ENCODE results near the gene TAF1C.
"Not testable (repeated sequence)": the region's sequence is repeated elsewhere in the genome, so short reads cannot be mapped to it uniquely, and the experiment has no call there.

Gene TAF1C

GRCh38 chr16:84225571-84225970 is 38.7 kb upstream of the TAF1C start:
- no peak overlapping the region for H3K4me3 ChIP-seq (ENCODE audit: low read depth, low read length)
- no peaks in the 10 kb centered on the region for H3K27me3 ChIP-seq (ENCODE audit: insufficient read depth, low read length)
- peaks cover 26% of the 10 kb centered on the region for H3K4me1 ChIP-seq (ENCODE audit: control insufficient read depth, insufficient read depth, low read length, unreplicated experiment)
- H3K27ac ChIP-seq (ENCODE audit: low read depth, low read length): no peak overlapping the region
- no peaks in the 10 kb centered on the region for H3K79me2 ChIP-seq (ENCODE audit: control insufficient read depth, insufficient read depth, low read length, unreplicated experiment)
- H3K36me3 ChIP-seq (ENCODE audit: insufficient read depth, low read length): no peaks in the 10 kb centered on the region
- no peak overlapping the region for H2AFZ ChIP-seq (ENCODE audit: low read length, unreplicated experiment)

GRCh38 chr16:84225126-84225525 is 38.3 kb upstream of the TAF1C start:
- Histone ChIP-seq H3K27ac (ENCODE audit: low read depth, low read length) (no peak overlapping the region), H2AFZ (ENCODE audit: low read length, unreplicated experiment) (no peak overlapping the region), H3K4me3 (ENCODE audit: low read depth, low read length) (no peak overlapping the region), H3K4me1 (ENCODE audit: control insufficient read depth, insufficient read depth, low read length, unreplicated experiment) (peaks cover 26% of the 10 kb centered on the region), H3K79me2 (ENCODE audit: control insufficient read depth, insufficient read depth, low read length, unreplicated experiment) (no peaks in the 10 kb centered on the region), H3K27me3 (ENCODE audit: insufficient read depth, low read length) (no peaks in the 10 kb centered on the region), H3K36me3 (ENCODE audit: insufficient read depth, low read length) (no peaks in the 10 kb centered on the region)

GRCh38 chr16:84224554-84224953 is 37.7 kb upstream of the TAF1C start:
- Histone ChIP-seq H3K36me3 (ENCODE audit: insufficient read depth, low read length) (no peaks in the 10 kb centered on the region), H3K4me1 (ENCODE audit: control insufficient read depth, insufficient read depth, low read length, unreplicated experiment) (peaks cover 26% of the 10 kb centered on the region), H2AFZ (ENCODE audit: low read length, unreplicated experiment) (no peak overlapping the region), H3K79me2 (ENCODE audit: control insufficient read depth, insufficient read depth, low read length, unreplicated experiment) (no peaks in the 10 kb centered on the region), H3K4me3 (ENCODE audit: low read depth, low read length) (no peak overlapping the region), H3K27ac (ENCODE audit: low read depth, low read length) (no peak overlapping the region), H3K27me3 (ENCODE audit: insufficient read depth, low read length) (no peaks in the 10 kb centered on the region)

- Histone ChIP-seq H2AFZ (ENCODE audit: low read length, unreplicated experiment) (no peak overlapping the region), H3K4me3 (ENCODE audit: low read depth, low read length) (no peak overlapping the region), H3K36me3 (ENCODE audit: insufficient read depth, low read length) (no peaks in the 10 kb centered on the region), H3K27me3 (ENCODE audit: insufficient read depth, low read length) (no peaks in the 10 kb centered on the region), H3K4me1 (ENCODE audit: control insufficient read depth, insufficient read depth, low read length, unreplicated experiment) (peaks cover 20% of the 10 kb centered on the region), H3K79me2 (ENCODE audit: control insufficient read depth, insufficient read depth, low read length, unreplicated experiment) (no peaks in the 10 kb centered on the region), H3K27ac (ENCODE audit: low read depth, low read length) (no peak overlapping the region)
Observed at GRCh38 chr16:84223456-84223855, 36.6 kb upstream of the TAF1C start.

DNA sequence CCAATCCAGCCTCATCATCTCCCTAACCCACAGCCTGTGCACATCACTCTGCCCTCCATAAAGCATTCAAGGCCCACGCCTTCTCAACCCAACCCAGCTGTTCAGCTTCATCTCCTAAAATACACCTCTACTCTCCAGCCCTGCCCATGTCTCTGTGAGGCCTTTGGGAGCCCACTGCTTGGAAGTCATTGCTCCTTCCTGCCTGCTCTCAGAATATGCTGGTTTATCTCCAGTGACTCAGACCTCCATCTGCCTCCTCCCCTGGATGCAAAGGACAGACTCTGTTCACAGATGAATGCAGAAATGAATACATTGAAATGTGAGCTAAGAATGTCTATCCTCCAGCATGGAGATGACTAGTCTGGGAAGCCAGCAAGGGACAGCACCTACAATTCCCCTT is 34.0 kb upstream of the TAF1C start:
- Histone ChIP-seq H3K4me1 (ENCODE audit: control insufficient read depth, insufficient read depth, low read length, unreplicated experiment) (peaks cover 12% of the 10 kb centered on the region), H3K27ac (ENCODE audit: low read depth, low read length) (no peak overlapping the region), H2AFZ (ENCODE audit: low read length, unreplicated experiment) (no peak overlapping the region), H3K4me3 (ENCODE audit: low read depth, low read length) (no peak overlapping the region), H3K27me3 (ENCODE audit: insufficient read depth, low read length) (no peaks in the 10 kb centered on the region), H3K36me3 (ENCODE audit: insufficient read depth, low read length) (no peaks in the 10 kb centered on the region), H3K79me2 (ENCODE audit: control insufficient read depth, insufficient read depth, low read length, unreplicated experiment) (no peaks in the 10 kb centered on the region)

GRCh38 chr16:84218956-84219355 is 32.1 kb upstream of the TAF1C start:
- no peak overlapping the region for H2AFZ ChIP-seq (ENCODE audit: low read length, unreplicated experiment)
- H3K36me3 ChIP-seq (ENCODE audit: insufficient read depth, low read length): no peaks in the 10 kb centered on the region
- H3K4me3 ChIP-seq (ENCODE audit: low read depth, low read length): no peak overlapping the region

GRCh38 chr16:84218176-84218823 is 31.4 kb upstream of the TAF1C start:
- Histone ChIP-seq H3K4me3 (ENCODE audit: low read depth, low read length) (no peak overlapping the region), H2AFZ (ENCODE audit: low read length, unreplicated experiment) (no peak overlapping the region), H3K27ac (ENCODE audit: low read depth, low read length) (no peak overlapping the region), H3K4me1 (ENCODE audit: control insufficient read depth, insufficient read depth, low read length, unreplicated experiment) (peaks cover under 1% of the 10 kb centered on the region), H3K79me2 (ENCODE audit: control insufficient read depth, insufficient read depth, low read length, unreplicated experiment) (no peaks in the 10 kb centered on the region), H3K27me3 (ENCODE audit: insufficient read depth, low read length) (no peaks in the 10 kb centered on the region), H3K36me3 (ENCODE audit: insufficient read depth, low read length) (no peaks in the 10 kb centered on the region)

More at GRCh38 chr16:84218956-84219355, 32.1 kb upstream of the TAF1C start:
- Histone ChIP-seq H3K27ac (ENCODE audit: low read depth, low read length) (no peak overlapping the region), H3K79me2 (ENCODE audit: control insufficient read depth, insufficient read depth, low read length, unreplicated experiment) (no peaks in the 10 kb centered on the region), H3K4me1 (ENCODE audit: control insufficient read depth, insufficient read depth, low read length, unreplicated experiment) (peaks cover 7% of the 10 kb centered on the region), H3K27me3 (ENCODE audit: insufficient read depth, low read length) (no peaks in the 10 kb centered on the region)

DNA sequence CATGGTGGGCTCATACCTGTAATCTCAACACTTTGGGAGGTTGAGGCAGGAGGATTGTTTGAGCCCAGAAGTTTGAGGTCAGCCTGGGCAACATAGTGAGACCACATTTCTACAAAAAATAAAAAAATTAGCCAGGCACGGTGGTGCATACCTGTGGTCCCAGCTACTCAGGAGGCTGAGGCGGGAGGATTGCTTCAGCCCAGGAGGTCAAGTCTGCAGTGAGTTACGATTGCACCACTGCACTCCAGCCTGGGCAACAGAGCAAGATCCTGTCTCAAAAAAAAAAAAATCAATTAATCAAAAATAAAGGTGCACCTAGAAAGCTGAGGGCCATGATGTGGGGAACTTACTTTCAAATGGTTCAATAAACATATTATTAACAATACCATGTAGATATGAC is 29.3 kb upstream of the TAF1C start:
- not testable (repeated sequence) for H3K36me3 ChIP-seq (ENCODE audit: insufficient read depth, low read length); H3K79me2 ChIP-seq (ENCODE audit: control insufficient read depth, insufficient read depth, low read length, unreplicated experiment); H3K4me1 ChIP-seq (ENCODE audit: control insufficient read depth, insufficient read depth, low read length, unreplicated experiment); H3K4me3 ChIP-seq (ENCODE audit: low read depth, low read length); H3K27me3 ChIP-seq (ENCODE audit: insufficient read depth, low read length); H2AFZ ChIP-seq (ENCODE audit: low read length, unreplicated experiment); H3K27ac ChIP-seq (ENCODE audit: low read depth, low read length)

- no peaks in the 10 kb centered on the region for H3K79me2 ChIP-seq (ENCODE audit: control insufficient read depth, insufficient read depth, low read length, unreplicated experiment)
- H3K4me3 ChIP-seq (ENCODE audit: low read depth, low read length): no peak overlapping the region
Observed at GRCh38 chr16:84215531-84215930, 28.7 kb upstream of the TAF1C start.

DNA sequence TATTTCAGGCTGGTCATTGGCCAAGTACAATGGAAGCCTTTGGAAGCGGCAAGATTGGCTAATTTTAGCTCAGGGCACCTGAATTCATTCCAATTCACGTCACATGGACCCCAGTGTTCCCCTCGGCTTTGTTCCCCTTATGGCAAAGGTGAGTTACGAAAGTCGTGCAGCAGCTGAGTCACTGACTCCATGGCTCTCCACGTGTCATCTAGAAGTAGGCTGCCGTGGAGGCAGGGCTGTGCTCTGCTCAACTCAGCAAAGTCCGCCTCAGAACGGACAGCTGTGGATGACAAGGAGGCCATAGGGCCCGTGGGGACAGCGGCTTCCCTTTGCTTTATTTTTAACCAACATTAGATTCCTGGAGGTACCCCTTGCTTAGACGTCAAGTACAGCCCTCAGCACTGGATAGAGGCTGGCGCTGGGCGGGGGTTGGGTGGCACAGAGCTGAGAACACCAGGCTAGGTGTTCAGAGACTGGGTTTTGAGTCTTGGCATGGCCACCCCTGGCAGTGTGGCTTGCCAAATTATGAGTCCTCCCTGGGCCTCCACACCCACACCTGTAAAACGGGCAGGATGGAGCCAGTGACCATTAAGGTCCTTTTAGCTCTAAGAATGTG is 27.7 kb upstream of the TAF1C start:
- Histone ChIP-seq H3K4me3 (ENCODE audit: low read depth, low read length) (no peak overlapping the region), H3K36me3 (ENCODE audit: insufficient read depth, low read length) (no peaks in the 10 kb centered on the region), H3K79me2 (ENCODE audit: control insufficient read depth, insufficient read depth, low read length, unreplicated experiment) (no peaks in the 10 kb centered on the region), H3K4me1 (ENCODE audit: control insufficient read depth, insufficient read depth, low read length, unreplicated experiment) (no peaks in the 10 kb centered on the region), H3K27me3 (ENCODE audit: insufficient read depth, low read length) (no peaks in the 10 kb centered on the region), H3K27ac (ENCODE audit: low read depth, low read length) (no peak overlapping the region), H2AFZ (ENCODE audit: low read length, unreplicated experiment) (no peak overlapping the region)

More at GRCh38 chr16:84215531-84215930, 28.7 kb upstream of the TAF1C start:
- H3K4me1 ChIP-seq (ENCODE audit: control insufficient read depth, insufficient read depth, low read length, unreplicated experiment): no peaks in the 10 kb centered on the region
- no peak overlapping the region for H2AFZ ChIP-seq (ENCODE audit: low read length, unreplicated experiment)
- no peak overlapping the region for H3K27ac ChIP-seq (ENCODE audit: low read depth, low read length)
- H3K27me3 ChIP-seq (ENCODE audit: insufficient read depth, low read length): no peaks in the 10 kb centered on the region
- H3K36me3 ChIP-seq (ENCODE audit: insufficient read depth, low read length): no peaks in the 10 kb centered on the region

DNA sequence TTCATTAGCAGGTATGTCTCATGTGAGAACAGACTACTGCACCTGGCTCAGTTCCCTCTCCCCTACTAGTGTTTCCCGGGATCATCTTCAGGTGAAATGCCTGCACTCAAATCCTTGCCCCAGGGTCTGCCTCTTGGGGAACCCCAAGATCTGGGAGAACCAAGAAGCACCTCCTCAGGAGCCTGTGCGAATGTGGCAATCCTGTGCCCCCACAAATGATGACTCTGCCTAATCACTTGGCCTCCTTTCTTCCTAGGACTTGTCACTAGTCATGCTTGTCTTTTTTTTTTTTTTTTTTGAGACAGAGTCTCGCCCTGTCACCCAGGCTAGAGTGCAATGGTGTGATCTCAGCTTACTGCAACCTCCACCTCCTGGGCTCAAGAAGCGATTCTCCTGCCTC is 25.8 kb upstream of the TAF1C start:
- H3K4me3 ChIP-seq (ENCODE audit: low read depth, low read length): no peak overlapping the region
- no peaks in the 10 kb centered on the region for H3K79me2 ChIP-seq (ENCODE audit: control insufficient read depth, insufficient read depth, low read length, unreplicated experiment)
- no peak overlapping the region for H3K27ac ChIP-seq (ENCODE audit: low read depth, low read length)
- no peaks in the 10 kb centered on the region for H3K4me1 ChIP-seq (ENCODE audit: control insufficient read depth, insufficient read depth, low read length, unreplicated experiment)
- no peak overlapping the region for H2AFZ ChIP-seq (ENCODE audit: low read length, unreplicated experiment)
- H3K27me3 ChIP-seq (ENCODE audit: insufficient read depth, low read length): no peaks in the 10 kb centered on the region
- no peaks in the 10 kb centered on the region for H3K36me3 ChIP-seq (ENCODE audit: insufficient read depth, low read length)

Data from ACC112 (cell line).